Activated CD4-positive, alpha-beta memory T cell treated with anti-CD3 and anti-CD28 coated beads, Interleukin-2, amount 10 ng/mL, durations not matched to agents 7 days and 5 days (primary cell): ENCODE data around the gene HADH. TPM values are rescaled to one million over a fixed set of nuclear protein-coding genes. Genes with fewer than 3 reads are reported as not detected.

Source experiments
- CTCF ChIA-PET: fragments of 350-600 bp; sonication (Branson Sonifier 250); formaldehyde crosslinking; loops from one replicate; lab custom pipeline; 2021; ENCODE audit warnings: antibody characterized with exemption, inconsistent platforms; lab: Charles Lee
- POLR2A ChIA-PET: fragments of 350-600 bp; sonication (Branson Sonifier 250); formaldehyde crosslinking; loops from one replicate; lab custom pipeline; 2021; ENCODE audit warnings: antibody characterized with exemption; lab: Charles Lee
- DNase-seq: peaks from one replicate; pipeline ENCODE4 v3.0.0-alpha.2; 2020
- H3K27ac Mint-ChIP-seq: one replicate; pipeline ENCODE4 v1.8.0; 2021; ENCODE audit warnings: mild to moderate bottlenecking, mixed read lengths
- H3K27me3 Mint-ChIP-seq: one replicate; pipeline ENCODE4 v1.8.0; 2021; ENCODE audit warnings: mixed read lengths
- H3K36me3 Mint-ChIP-seq: one replicate; pipeline ENCODE4 v1.8.0; 2021; ENCODE audit warnings: low read depth, mixed read lengths
- H3K4me1 Mint-ChIP-seq: one replicate; pipeline ENCODE4 v1.8.0; 2021; ENCODE audit warnings: mixed read lengths
- H3K4me3 Mint-ChIP-seq: one replicate; pipeline ENCODE4 v1.8.0; 2021; ENCODE audit warnings: mild to moderate bottlenecking, mixed read lengths
- H3K9me3 Mint-ChIP-seq: one replicate; pipeline ENCODE4 v1.8.0; 2021; ENCODE audit warnings: mixed read lengths
- total RNA-seq, 2 experiments: library from RNA; stranded (reverse); gene quantifications; one replicate each; pipeline ENCODE4 v1.2.3, GENCODE V29; 2021

Gene HADH
- total RNA-seq, 2 experiments from 2014 or later, result 38.0 to 38.6 TPM

- Mint-ChIP-seq H3K4me3 (no peak overlapping the region), H3K4me1 (no peaks in the 10 kb centered on the region), H3K27me3 (no peaks in the 10 kb centered on the region), H3K9me3 (peaks cover 12% of the 10 kb centered on the region), H3K27ac (no peak overlapping the region), H3K36me3 (peaks cover 4% of the 10 kb centered on the region)
- DNase-seq, result no peak
- CTCF ChIA-PET, result no interaction called here
- POLR2A ChIA-PET, result no interaction called here
These were observed 11.6 kb upstream of the HADH start for GRCh38 chr4:107977966-107978705.

- ChIA-PET POLR2A (no interaction called here), CTCF (no interaction called here)
- H3K9me3 Mint-ChIP-seq, result peaks cover 12% of the 10 kb centered on the region
- H3K4me3 Mint-ChIP-seq, result no peak overlapping the region
- no peak overlapping the region for H3K27ac Mint-ChIP-seq
- no peak for DNase-seq
- peaks cover 4% of the 10 kb centered on the region for H3K36me3 Mint-ChIP-seq
- no peaks in the 10 kb centered on the region for H3K4me1 Mint-ChIP-seq
- no peaks in the 10 kb centered on the region for H3K27me3 Mint-ChIP-seq
These were observed 10.8 kb upstream of the HADH start for GRCh38 chr4:107978716-107979451.

- no peak for DNase-seq
- H3K4me3 Mint-ChIP-seq, result no peak overlapping the region
- H3K27ac Mint-ChIP-seq, result no peak overlapping the region
- ChIA-PET POLR2A (interaction anchor here (1.1 to 1.3 kb wide), 2 partner anchors 58 to 175 kb away, joined by 3 to 4 read pairs; no protein-coding TSS in a partner anchor), CTCF (no interaction called here)
- peaks cover 29% of the 10 kb centered on the region for H3K4me1 Mint-ChIP-seq
- H3K36me3 Mint-ChIP-seq, result peaks cover 9% of the 10 kb centered on the region
- H3K27me3 Mint-ChIP-seq, result no peaks in the 10 kb centered on the region
- H3K9me3 Mint-ChIP-seq, result no peaks in the 10 kb centered on the region
These were observed 1.6 kb upstream of the HADH start for GRCh38 chr4:107987916-107988762.

GRCh38 chr4:107988763-107989035, 990 bp upstream of the HADH start:
- Mint-ChIP-seq H3K27ac (no peak overlapping the region), H3K27me3 (no peaks in the 10 kb centered on the region), H3K9me3 (no peaks in the 10 kb centered on the region), H3K36me3 (peaks cover 9% of the 10 kb centered on the region), H3K4me1 (peaks cover 32% of the 10 kb centered on the region), H3K4me3 (no peak overlapping the region)
- no peak for DNase-seq
- ChIA-PET POLR2A (interaction anchor here (1.1 to 2.3 kb wide), 4 partner anchors 11 to 662 kb away, joined by 3 to 8 read pairs (median 5); partner anchors contain the start of gene OSTC), CTCF (no interaction called here)

GRCh38 chr4:107989162-107989536, 540 bp upstream of the HADH start:
- Mint-ChIP-seq H3K4me3 (peak overlapping the region; percentile 84), H3K27ac (peak overlapping the region; percentile 74), H3K36me3 (peaks cover 9% of the 10 kb centered on the region), H3K4me1 (peaks cover 34% of the 10 kb centered on the region), H3K27me3 (no peaks in the 10 kb centered on the region), H3K9me3 (no peaks in the 10 kb centered on the region)
- CTCF ChIA-PET, result no interaction called here
- POLR2A ChIA-PET, result interaction anchor here (1.1 to 2.3 kb wide), 5 partner anchors 10 to 662 kb away, joined by 3 to 8 read pairs (median 5); partner anchors contain the start of gene OSTC
- no peak for DNase-seq

GRCh38 chr4:107991945-107992630, 2.4 kb downstream of the HADH start:
- Mint-ChIP-seq H3K27me3 (no peaks in the 10 kb centered on the region), H3K36me3 (peaks cover 26% of the 10 kb centered on the region), H3K9me3 (no peaks in the 10 kb centered on the region), H3K4me3 (no peak overlapping the region), H3K4me1 (peaks cover 35% of the 10 kb centered on the region), H3K27ac (no peak overlapping the region)
- ChIA-PET POLR2A (interaction anchor here (0.7 to 1.4 kb wide), 2 partner anchors 9 to 60 kb away, joined by 3 to 4 read pairs; partner anchors contain the start of gene CYP2U1), CTCF (interaction anchor here (0.9 kb wide), 1 partner anchor 26 kb away, joined by 4 read pairs; no protein-coding TSS in a partner anchor)
- no peak for DNase-seq

- DNase-seq, result no peak
- H3K27ac Mint-ChIP-seq, result no peak overlapping the region
- POLR2A ChIA-PET, result interaction anchor here (0.6 to 0.7 kb wide), 2 partner anchors 12 to 52 kb away, joined by 3 read pairs; no protein-coding TSS in a partner anchor
- H3K36me3 Mint-ChIP-seq, result peaks cover 38% of the 10 kb centered on the region
- no peaks in the 10 kb centered on the region for H3K27me3 Mint-ChIP-seq
- peaks cover 30% of the 10 kb centered on the region for H3K4me1 Mint-ChIP-seq
- CTCF ChIA-PET, result no interaction called here
- H3K9me3 Mint-ChIP-seq, result no peaks in the 10 kb centered on the region
- no peak overlapping the region for H3K4me3 Mint-ChIP-seq
These were observed 4.3 kb downstream of the HADH start for GRCh38 chr4:107993969-107994368.

- ChIA-PET POLR2A (no interaction called here), CTCF (no interaction called here)
- Mint-ChIP-seq H3K4me3 (no peak overlapping the region), H3K27ac (no peak overlapping the region), H3K4me1 (peaks cover 27% of the 10 kb centered on the region), H3K27me3 (no peaks in the 10 kb centered on the region), H3K36me3 (peaks cover 47% of the 10 kb centered on the region), H3K9me3 (no peaks in the 10 kb centered on the region)
- no peak for DNase-seq
These were observed 5.2 kb downstream of the HADH start for GRCh38 chr4:107994894-107995293.

GRCh38 chr4:107996949-107997788, 7.5 kb downstream of the HADH start:
- no peak overlapping the region for H3K27ac Mint-ChIP-seq
- H3K4me1 Mint-ChIP-seq, result peaks cover 17% of the 10 kb centered on the region
- DNase-seq, result no peak
- peaks cover 54% of the 10 kb centered on the region for H3K36me3 Mint-ChIP-seq
- ChIA-PET CTCF (no interaction called here), POLR2A (no interaction called here)
- H3K4me3 Mint-ChIP-seq, result no peak overlapping the region
- H3K9me3 Mint-ChIP-seq, result no peaks in the 10 kb centered on the region
- no peaks in the 10 kb centered on the region for H3K27me3 Mint-ChIP-seq

GRCh38 chr4:107997794-107998193, 8.1 kb downstream of the HADH start:
- no peaks in the 10 kb centered on the region for H3K27me3 Mint-ChIP-seq
- no peaks in the 10 kb centered on the region for H3K9me3 Mint-ChIP-seq
- ChIA-PET CTCF (no interaction called here), POLR2A (no interaction called here)
- H3K36me3 Mint-ChIP-seq, result peaks cover 51% of the 10 kb centered on the region
- H3K4me3 Mint-ChIP-seq, result no peak overlapping the region
- DNase-seq, result no peak
- peaks cover 13% of the 10 kb centered on the region for H3K4me1 Mint-ChIP-seq
- no peak overlapping the region for H3K27ac Mint-ChIP-seq

- DNase-seq, result no peak
- Mint-ChIP-seq H3K27me3 (no peaks in the 10 kb centered on the region), H3K4me1 (peaks cover 5% of the 10 kb centered on the region), H3K9me3 (no peaks in the 10 kb centered on the region), H3K4me3 (no peak overlapping the region), H3K36me3 (peaks cover 51% of the 10 kb centered on the region), H3K27ac (no peak overlapping the region)
- ChIA-PET CTCF (interaction anchor here (1.4 kb wide), 1 partner anchor 19 kb away, joined by 3 read pairs; no protein-coding TSS in a partner anchor), POLR2A (interaction anchor here (1.6 kb wide), 1 partner anchor 10 kb away, joined by 8 read pairs; the partner anchor contains the start of gene HADH)
These were observed 10.3 kb downstream of the HADH start for GRCh38 chr4:107999932-108000539.
